ENCODE results near the gene CHAF1B. TPM values are rescaled to one million over a fixed set of nuclear protein-coding genes. Genes with fewer than 3 reads are reported as not detected.

Gene CHAF1B
- total and polyA plus RNA-seq, 2 donors (not counting 3 experiments of a cell fraction or from before 2014, with no cell fraction given): 7.0 to 13.0 TPM

- Histone ChIP-seq H3K79me2 (ENCODE audit: control insufficient read depth, insufficient read depth, low read length) (no peaks in the 10 kb centered on the region), H3K9ac (replicated peaks; ENCODE audit: extremely low read depth, insufficient read depth, low read length) (no peak overlapping the region), H3K9me1 (replicated peaks; ENCODE audit: control insufficient read depth, extremely low read depth, insufficient read depth, low read length) (no peaks in the 10 kb centered on the region), H3K4me3 (replicated peaks in 1 of 3; ENCODE audit: insufficient read depth in 1 of 3, low read depth in 1 of 3, low read length in 3 of 3) (no peak overlapping the region), H3K27ac (ENCODE audit: insufficient read depth, low read depth, low read length) (no peak overlapping the region), H3K9me3 (replicated peaks; ENCODE audit: control insufficient read depth, insufficient read depth, low read length) (no peaks in the 10 kb centered on the region), H3K36me3 (ENCODE audit: control insufficient read depth in 2 of 2, extremely low read depth in 1 of 2, insufficient read depth in 2 of 2, low read length in 2 of 2) (peaks cover 7 to 19% of the 10 kb centered on the region in 2 experiments), H2AFZ (ENCODE audit: low read depth, low read length) (no peak overlapping the region), H3K4me2 (ENCODE audit: insufficient read depth, low read length) (no peak overlapping the region), H3K4me1 (ENCODE audit: control insufficient read depth, extremely low read depth, insufficient read depth, low read length) (no peaks in the 10 kb centered on the region), H3K27me3 (ENCODE audit: control insufficient read depth in 2 of 2, insufficient read depth in 2 of 2, low read length in 2 of 2) (no peaks in the 10 kb centered on the region), H4K20me1 (replicated peaks; ENCODE audit: control insufficient read depth, extremely low read depth, insufficient read depth, low read length) (no peaks in the 10 kb centered on the region)
- FAIRE-seq (no peak), DNase-seq (ENCODE audit: low read depth, low spot score) (no peak)
- POLR2A ChIA-PET: no interaction called here
- CTCF ChIA-PET: interaction anchor here (1.0 kb wide), 1 partner anchor 15 kb away, joined by 3 read pairs; no protein-coding TSS in a partner anchor
- intact Hi-C loops (cut with micrococcal nuclease): loop anchor here (5.0 kb wide), 1 partner anchor 234 kb away; no protein-coding TSS in a partner anchor
- BruUV-seq (replicated peaks): no TSS peak
- dilution Hi-C loops (cut with MboI; ENCODE audit: extremely low pct_ligation_motif_present, low sequenced_read_pairs): no loop called here
- TF ChIP-seq POLR2A (IDR thresholded peaks at IDR 0.05; ENCODE audit: low read depth, low read length) (no peak), CTCF (IDR thresholded peaks at IDR 0.05; ENCODE audit: extremely low read depth in 1 of 2, insufficient read depth in 1 of 2, low read depth in 1 of 2, low read length in 2 of 2) (no peak), MYC (IDR thresholded peaks at IDR 0.05; ENCODE audit: low read depth, low read length) (no peak), MAX (IDR thresholded peaks at IDR 0.05; ENCODE audit: insufficient read depth, insufficient read length) (no peak), EZH2 (IDR thresholded peaks at IDR 0.05; ENCODE audit: borderline replicate concordance, low read depth, low read length, severe bottlenecking) (no peak), JUN (IDR thresholded peaks at IDR 0.05; ENCODE audit: borderline replicate concordance, insufficient read depth, insufficient read length, low read depth) (no peak), GATA2 (IDR thresholded peaks at IDR 0.05; ENCODE audit: insufficient read depth, insufficient read length, low read depth, low read length) (no peak), POLR2AphosphoS5 (IDR thresholded peaks at IDR 0.05; ENCODE audit: insufficient read depth, low read depth, low read length) (no peak), FOS (IDR thresholded peaks at IDR 0.05; ENCODE audit: borderline replicate concordance, insufficient read depth, low read length) (no peak)
Measured at GRCh38 chr21:36375994-36376393, 9.2 kb upstream of the CHAF1B start.
